WTC11 (cell line): ENCODE measurements around the gene MRPS16. TPM values are rescaled to one million over a fixed set of nuclear protein-coding genes. Genes with fewer than 3 reads are reported as not detected.

Source experiments
- CREM ChIP-seq: sonication (generic); formaldehyde crosslinking; IDR thresholded peaks from 2 replicates; pipeline ENCODE4 v1.8.1; 2022; ENCODE audit warnings: mild to moderate bottlenecking, missing genetic modification reagents, moderate library complexity
- E2F5 ChIP-seq: sonication (generic); formaldehyde crosslinking; IDR thresholded peaks from 2 replicates; pipeline ENCODE4 v1.8.1; 2022; ENCODE audit warnings: mild to moderate bottlenecking, moderate library complexity, missing genetic modification reagents
- EMX1 ChIP-seq: fragments of 250-450 bp; sonication (Bioruptor Pico); IDR thresholded peaks from 2 replicates; pipeline ENCODE4 v1.8.0; 2021; ENCODE audit warnings: mild to moderate bottlenecking
- FOXJ3 ChIP-seq: sonication (generic); formaldehyde crosslinking; IDR thresholded peaks from 2 replicates; pipeline ENCODE4 v1.9.0; 2021; ENCODE audit warnings: missing genetic modification reagents, mild to moderate bottlenecking, borderline replicate concordance
- FOXP1 ChIP-seq: sonication (generic); formaldehyde crosslinking; IDR thresholded peaks from 2 replicates; pipeline ENCODE4 v1.8.0; 2022; ENCODE audit warnings: missing genetic modification reagents, mild to moderate bottlenecking, moderate library complexity, borderline replicate concordance
- IRF2 ChIP-seq: sonication (generic); formaldehyde crosslinking; IDR thresholded peaks from 2 replicates; pipeline ENCODE4 v1.8.0; 2022; ENCODE audit warnings: low read depth, missing genetic modification reagents, borderline replicate concordance
- NR2C2 ChIP-seq: sonication (generic); formaldehyde crosslinking; IDR thresholded peaks from 2 replicates; pipeline ENCODE4 v1.8.0; 2022; ENCODE audit warnings: mild to moderate bottlenecking, missing genetic modification reagents
- OVOL2 ChIP-seq: fragments of 250-450 bp; sonication (Bioruptor Pico); IDR thresholded peaks from 2 replicates; pipeline ENCODE4 v1.9.0; 2021; ENCODE audit warnings: mild to moderate bottlenecking, borderline replicate concordance
- RORB ChIP-seq: fragments of 250-450 bp; sonication (Bioruptor Pico); IDR thresholded peaks from 2 replicates; pipeline ENCODE4 v1.9.0; 2021; ENCODE audit warnings: mild to moderate bottlenecking
- SMAD3 ChIP-seq: sonication (generic); formaldehyde crosslinking; IDR thresholded peaks from 2 replicates; pipeline ENCODE4 v1.8.0; 2022; ENCODE audit warnings: missing genetic modification reagents, mild to moderate bottlenecking, borderline replicate concordance
- TCF7 ChIP-seq: sonication (generic); formaldehyde crosslinking; IDR thresholded peaks from 2 replicates; pipeline ENCODE4 v1.8.0; 2022; ENCODE audit warnings: mild to moderate bottlenecking, low read depth, missing genetic modification reagents, moderate library complexity
- TEAD1 ChIP-seq: sonication (generic); formaldehyde crosslinking; IDR thresholded peaks from 2 replicates; pipeline ENCODE4 v1.8.0; 2022; ENCODE audit warnings: mild to moderate bottlenecking, missing genetic modification reagents
- ZBTB43 ChIP-seq: sonication (generic); formaldehyde crosslinking; IDR thresholded peaks from 2 replicates; pipeline ENCODE4 v1.8.1; 2023; ENCODE audit warnings: mild to moderate bottlenecking, missing genetic modification reagents
- ZNF263 ChIP-seq: sonication (generic); formaldehyde crosslinking; IDR thresholded peaks from 2 replicates; pipeline ENCODE4 v1.8.1; 2022; ENCODE audit warnings: low read depth, mild to moderate bottlenecking, moderate library complexity, missing genetic modification reagents
- ZNF396 ChIP-seq: fragments of 250-450 bp; sonication (Bioruptor Pico); IDR thresholded peaks from 2 replicates; pipeline ENCODE4 v1.8.0; 2021; ENCODE audit warnings: mild to moderate bottlenecking, moderate library complexity, borderline replicate concordance
- ZNF416 ChIP-seq: fragments of 250-450 bp; sonication (Bioruptor Pico); IDR thresholded peaks from 2 replicates; pipeline ENCODE4 v1.9.0; 2021; ENCODE audit warnings: mild to moderate bottlenecking, inconsistent platforms
- ZNF423 ChIP-seq: fragments of 250-450 bp; sonication (Bioruptor Pico); IDR thresholded peaks from 2 replicates; pipeline ENCODE4 v2.1.2; 2022; ENCODE audit warnings: mild to moderate bottlenecking, moderate library complexity
- ZNF671 ChIP-seq: fragments of 250-450 bp; sonication (Bioruptor Pico); IDR thresholded peaks from 2 replicates; pipeline ENCODE4 v1.8.0; 2021; ENCODE audit warnings: mild to moderate bottlenecking
- total RNA-seq: library from RNA; stranded (reverse); gene quantifications from 3 replicates; pipeline ENCODE4 v1.2.3, GENCODE V29; 2021
- TF ChIP-seq, protein P1 (sequence below): sonication (generic); formaldehyde crosslinking; IDR thresholded peaks from 2 replicates; pipeline ENCODE4 v1.8.0; 2022; ENCODE audit warnings: mild to moderate bottlenecking, missing genetic modification reagents
- TF ChIP-seq, protein P2 (sequence below): sonication (generic); formaldehyde crosslinking; IDR thresholded peaks from 2 replicates; pipeline ENCODE4 v1.8.0; 2023; ENCODE audit warnings: missing genetic modification reagents, mild to moderate bottlenecking, borderline replicate concordance
- TF ChIP-seq, protein P3 (sequence below): sonication (generic); formaldehyde crosslinking; IDR thresholded peaks from 2 replicates; pipeline ENCODE4 v1.8.1; 2023; ENCODE audit warnings: mild to moderate bottlenecking, moderate library complexity, missing genetic modification reagents
- TF ChIP-seq, protein P4 (sequence below): fragments of 250-450 bp; sonication (Bioruptor Pico); conservative IDR thresholded peaks from 2 replicates; pipeline ENCODE4 v1.9.0; 2021; ENCODE audit warnings: mild to moderate bottlenecking
- TF ChIP-seq, protein P5 (sequence below): sonication (generic); formaldehyde crosslinking; conservative IDR thresholded peaks from 2 replicates; pipeline ENCODE4 v1.8.1; 2023; ENCODE audit warnings: mild to moderate bottlenecking, low read depth, missing genetic modification reagents, moderate library complexity

MRPS16 gene
- total RNA-seq, 1 experiment from 2014 or later, result 157 TPM

- TF ChIP-seq, protein P1, sequence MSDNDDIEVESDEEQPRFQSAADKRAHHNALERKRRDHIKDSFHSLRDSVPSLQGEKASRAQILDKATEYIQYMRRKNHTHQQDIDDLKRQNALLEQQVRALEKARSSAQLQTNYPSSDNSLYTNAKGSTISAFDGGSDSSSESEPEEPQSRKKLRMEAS (CRISPR knock-in tag), result peak; percentile 91
- no peak for TF ChIP-seq ZNF396 (CRISPR knock-in tag)
- TF ChIP-seq E2F5, result peak; percentile 99
- TF ChIP-seq OVOL2 (CRISPR knock-in tag), result 0 out of 2 replicates have a peak, but pooled peaks have one; percentile 35
- TF ChIP-seq, protein P2, sequence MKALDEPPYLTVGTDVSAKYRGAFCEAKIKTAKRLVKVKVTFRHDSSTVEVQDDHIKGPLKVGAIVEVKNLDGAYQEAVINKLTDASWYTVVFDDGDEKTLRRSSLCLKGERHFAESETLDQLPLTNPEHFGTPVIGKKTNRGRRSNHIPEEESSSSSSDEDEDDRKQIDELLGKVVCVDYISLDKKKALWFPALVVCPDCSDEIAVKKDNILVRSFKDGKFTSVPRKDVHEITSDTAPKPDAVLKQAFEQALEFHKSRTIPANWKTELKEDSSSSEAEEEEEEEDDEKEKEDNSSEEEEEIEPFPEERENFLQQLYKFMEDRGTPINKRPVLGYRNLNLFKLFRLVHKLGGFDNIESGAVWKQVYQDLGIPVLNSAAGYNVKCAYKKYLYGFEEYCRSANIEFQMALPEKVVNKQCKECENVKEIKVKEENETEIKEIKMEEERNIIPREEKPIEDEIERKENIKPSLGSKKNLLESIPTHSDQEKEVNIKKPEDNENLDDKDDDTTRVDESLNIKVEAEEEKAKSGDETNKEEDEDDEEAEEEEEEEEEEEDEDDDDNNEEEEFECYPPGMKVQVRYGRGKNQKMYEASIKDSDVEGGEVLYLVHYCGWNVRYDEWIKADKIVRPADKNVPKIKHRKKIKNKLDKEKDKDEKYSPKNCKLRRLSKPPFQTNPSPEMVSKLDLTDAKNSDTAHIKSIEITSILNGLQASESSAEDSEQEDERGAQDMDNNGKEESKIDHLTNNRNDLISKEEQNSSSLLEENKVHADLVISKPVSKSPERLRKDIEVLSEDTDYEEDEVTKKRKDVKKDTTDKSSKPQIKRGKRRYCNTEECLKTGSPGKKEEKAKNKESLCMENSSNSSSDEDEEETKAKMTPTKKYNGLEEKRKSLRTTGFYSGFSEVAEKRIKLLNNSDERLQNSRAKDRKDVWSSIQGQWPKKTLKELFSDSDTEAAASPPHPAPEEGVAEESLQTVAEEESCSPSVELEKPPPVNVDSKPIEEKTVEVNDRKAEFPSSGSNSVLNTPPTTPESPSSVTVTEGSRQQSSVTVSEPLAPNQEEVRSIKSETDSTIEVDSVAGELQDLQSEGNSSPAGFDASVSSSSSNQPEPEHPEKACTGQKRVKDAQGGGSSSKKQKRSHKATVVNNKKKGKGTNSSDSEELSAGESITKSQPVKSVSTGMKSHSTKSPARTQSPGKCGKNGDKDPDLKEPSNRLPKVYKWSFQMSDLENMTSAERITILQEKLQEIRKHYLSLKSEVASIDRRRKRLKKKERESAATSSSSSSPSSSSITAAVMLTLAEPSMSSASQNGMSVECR (CRISPR knock-in tag), result peak; percentile 86; the same call in 1 of the 2 replicates
- peak; percentile 93 for TF ChIP-seq EMX1 (CRISPR knock-in tag)
- no peak for TF ChIP-seq FOXJ3 (CRISPR knock-in tag)
- TF ChIP-seq, protein P3, sequence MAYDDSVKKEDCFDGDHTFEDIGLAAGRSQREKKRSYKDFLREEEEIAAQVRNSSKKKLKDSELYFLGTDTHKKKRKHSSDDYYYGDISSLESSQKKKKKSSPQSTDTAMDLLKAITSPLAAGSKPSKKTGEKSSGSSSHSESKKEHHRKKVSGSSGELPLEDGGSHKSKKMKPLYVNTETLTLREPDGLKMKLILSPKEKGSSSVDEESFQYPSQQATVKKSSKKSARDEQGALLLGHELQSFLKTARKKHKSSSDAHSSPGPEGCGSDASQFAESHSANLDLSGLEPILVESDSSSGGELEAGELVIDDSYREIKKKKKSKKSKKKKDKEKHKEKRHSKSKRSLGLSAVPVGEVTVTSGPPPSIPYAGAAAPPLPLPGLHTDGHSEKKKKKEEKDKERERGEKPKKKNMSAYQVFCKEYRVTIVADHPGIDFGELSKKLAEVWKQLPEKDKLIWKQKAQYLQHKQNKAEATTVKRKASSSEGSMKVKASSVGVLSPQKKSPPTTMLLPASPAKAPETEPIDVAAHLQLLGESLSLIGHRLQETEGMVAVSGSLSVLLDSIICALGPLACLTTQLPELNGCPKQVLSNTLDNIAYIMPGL, result peak; percentile 97
- TF ChIP-seq ZNF671 (CRISPR knock-in tag), result peak; percentile 88; the same call in 1 of the 2 replicates
- TF ChIP-seq, protein P4, sequence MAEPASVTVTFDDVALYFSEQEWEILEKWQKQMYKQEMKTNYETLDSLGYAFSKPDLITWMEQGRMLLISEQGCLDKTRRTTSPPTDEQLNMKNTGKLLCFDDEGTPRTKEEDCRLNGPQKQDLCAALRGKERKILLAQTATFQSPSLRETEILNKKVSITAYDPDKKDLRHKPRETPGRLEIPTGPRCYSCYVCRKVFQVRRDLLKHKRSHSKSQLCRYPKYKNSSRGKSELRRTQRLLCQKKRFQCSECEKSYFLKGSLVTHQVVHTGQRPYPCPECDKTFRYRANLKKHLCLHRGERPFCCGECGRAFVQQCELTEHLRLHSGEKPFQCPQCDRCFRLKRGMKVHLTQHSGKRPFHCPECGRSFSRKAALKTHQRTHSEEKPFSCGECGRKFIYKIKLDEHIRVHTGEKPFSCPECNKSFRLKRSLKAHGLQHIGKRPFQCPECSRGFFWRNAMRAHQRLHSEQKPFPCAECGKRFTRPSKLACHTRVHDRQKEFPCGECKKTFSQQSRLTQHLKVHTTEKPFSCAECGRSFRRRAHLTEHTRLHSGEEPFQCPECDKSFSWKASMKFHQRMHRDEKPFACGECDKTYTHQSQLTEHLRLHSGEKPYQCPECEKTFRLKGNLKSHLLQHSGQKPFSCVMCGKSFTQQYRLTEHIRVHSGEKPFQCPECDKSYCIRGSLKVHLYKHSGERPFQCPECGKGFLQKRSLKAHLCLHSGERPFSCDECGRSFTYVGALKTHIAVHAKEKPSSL (CRISPR knock-in tag), result peak; percentile 69; the same call in 1 of the 2 replicates
- no peak for TF ChIP-seq IRF2 (CRISPR knock-in tag)
- TF ChIP-seq ZNF423 (CRISPR knock-in tag), result peak; percentile 55; the same call in 1 of the 2 replicates
- TF ChIP-seq SMAD3 (CRISPR knock-in tag), result peak; percentile 92
- TF ChIP-seq NR2C2 (CRISPR knock-in tag), result no peak
- peak; percentile 94 for TF ChIP-seq ZBTB43 (CRISPR knock-in tag)
- TF ChIP-seq TCF7, result no peak
- TF ChIP-seq TEAD1, result peak; percentile 62; the same call in 1 of the 2 replicates
- TF ChIP-seq ZNF416, result peak; percentile 96; the same call in 1 of the 2 replicates
- TF ChIP-seq, protein P5, sequence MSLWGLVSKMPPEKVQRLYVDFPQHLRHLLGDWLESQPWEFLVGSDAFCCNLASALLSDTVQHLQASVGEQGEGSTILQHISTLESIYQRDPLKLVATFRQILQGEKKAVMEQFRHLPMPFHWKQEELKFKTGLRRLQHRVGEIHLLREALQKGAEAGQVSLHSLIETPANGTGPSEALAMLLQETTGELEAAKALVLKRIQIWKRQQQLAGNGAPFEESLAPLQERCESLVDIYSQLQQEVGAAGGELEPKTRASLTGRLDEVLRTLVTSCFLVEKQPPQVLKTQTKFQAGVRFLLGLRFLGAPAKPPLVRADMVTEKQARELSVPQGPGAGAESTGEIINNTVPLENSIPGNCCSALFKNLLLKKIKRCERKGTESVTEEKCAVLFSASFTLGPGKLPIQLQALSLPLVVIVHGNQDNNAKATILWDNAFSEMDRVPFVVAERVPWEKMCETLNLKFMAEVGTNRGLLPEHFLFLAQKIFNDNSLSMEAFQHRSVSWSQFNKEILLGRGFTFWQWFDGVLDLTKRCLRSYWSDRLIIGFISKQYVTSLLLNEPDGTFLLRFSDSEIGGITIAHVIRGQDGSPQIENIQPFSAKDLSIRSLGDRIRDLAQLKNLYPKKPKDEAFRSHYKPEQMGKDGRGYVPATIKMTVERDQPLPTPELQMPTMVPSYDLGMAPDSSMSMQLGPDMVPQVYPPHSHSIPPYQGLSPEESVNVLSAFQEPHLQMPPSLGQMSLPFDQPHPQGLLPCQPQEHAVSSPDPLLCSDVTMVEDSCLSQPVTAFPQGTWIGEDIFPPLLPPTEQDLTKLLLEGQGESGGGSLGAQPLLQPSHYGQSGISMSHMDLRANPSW (CRISPR knock-in tag), result no peak
- peak; percentile 97 for TF ChIP-seq FOXP1 (CRISPR knock-in tag)
- peak; percentile 6; the same call in 1 of the 2 replicates for TF ChIP-seq ZNF263 (CRISPR knock-in tag)
- TF ChIP-seq CREM (CRISPR knock-in tag), result peak; percentile 91
- no peak for TF ChIP-seq RORB (CRISPR knock-in tag)
Observed at GRCh38 chr10:73246646-73247508, 5.6 kb downstream of the MRPS16 start, which contains the start of gene DNAJC9 (continued).
